Calu3 (cell line): ENCODE measurements around the gene OBSCN. TPM values are rescaled to one million over a fixed set of nuclear protein-coding genes. Genes with fewer than 3 reads are reported as not detected.
A peak's percentile ranks its signal among the peaks of the same experiment; 100 is the strongest.

Source experiments
- BruUV-seq: library from RNA; stranded (reverse); fragments of 400-500 nt; replicated peaks from 2 replicates; lab custom pipeline; 2021; lab: Mats Ljungman, UMichigan
- CTCF ChIA-PET: fragments of 300-600 bp; sonication (Branson Sonifier 250); formaldehyde crosslinking; loops from one replicate; lab custom pipeline; 2022; ENCODE audit warnings: antibody characterized with exemption; lab: Charles Lee
- DNase-seq: peaks from one replicate; pipeline ENCODE4 v3.0.0; 2022
- H3K27ac Mint-ChIP-seq: one replicate; pipeline ENCODE4 v1.8.0; 2022; ENCODE audit warnings: mixed read lengths; ENCODE audit not compliant: unreplicated experiment
- H3K27me3 Mint-ChIP-seq: one replicate; pipeline ENCODE4 v1.8.0; 2022; ENCODE audit warnings: mixed read lengths; ENCODE audit not compliant: unreplicated experiment
- H3K36me3 Mint-ChIP-seq: one replicate; pipeline ENCODE4 v1.8.0; 2022; ENCODE audit warnings: mild to moderate bottlenecking, moderate library complexity, mixed read lengths; ENCODE audit not compliant: insufficient read depth, unreplicated experiment
- H3K4me1 Mint-ChIP-seq: one replicate; pipeline ENCODE4 v1.8.0; 2022; ENCODE audit warnings: mild to moderate bottlenecking, low read depth, mixed read lengths; ENCODE audit not compliant: unreplicated experiment
- H3K4me3 Mint-ChIP-seq: one replicate; pipeline ENCODE4 v1.8.0; 2022; ENCODE audit warnings: mild to moderate bottlenecking, low read depth, moderate library complexity, mixed read lengths; ENCODE audit not compliant: unreplicated experiment
- H3K9me3 Mint-ChIP-seq: one replicate; pipeline ENCODE4 v1.8.0; 2022; ENCODE audit warnings: low read depth, mixed read lengths; ENCODE audit not compliant: unreplicated experiment
- intact Hi-C: fragments of 100-400 bp; cut with micrococcal nuclease; formaldehyde crosslinking; loops from one replicate; pipeline ENCODE4 v1.10.0; 2022; ENCODE audit not compliant: unreplicated experiment
- total RNA-seq: library from RNA; stranded (reverse); gene quantifications from 2 replicates; pipeline ENCODE4 v1.2.3, GENCODE V29; 2022
- TF ChIP-seq, protein P1 (sequence below): fragments of 200-600 bp; IDR thresholded peaks from one replicate; pipeline ENCODE4 v1.8.0; 2022; ENCODE audit warnings: antibody characterized with exemption; ENCODE audit not compliant: unreplicated experiment

OBSCN gene
- total RNA-seq, 1 experiment from 2014 or later = 19.5 TPM

DNA sequence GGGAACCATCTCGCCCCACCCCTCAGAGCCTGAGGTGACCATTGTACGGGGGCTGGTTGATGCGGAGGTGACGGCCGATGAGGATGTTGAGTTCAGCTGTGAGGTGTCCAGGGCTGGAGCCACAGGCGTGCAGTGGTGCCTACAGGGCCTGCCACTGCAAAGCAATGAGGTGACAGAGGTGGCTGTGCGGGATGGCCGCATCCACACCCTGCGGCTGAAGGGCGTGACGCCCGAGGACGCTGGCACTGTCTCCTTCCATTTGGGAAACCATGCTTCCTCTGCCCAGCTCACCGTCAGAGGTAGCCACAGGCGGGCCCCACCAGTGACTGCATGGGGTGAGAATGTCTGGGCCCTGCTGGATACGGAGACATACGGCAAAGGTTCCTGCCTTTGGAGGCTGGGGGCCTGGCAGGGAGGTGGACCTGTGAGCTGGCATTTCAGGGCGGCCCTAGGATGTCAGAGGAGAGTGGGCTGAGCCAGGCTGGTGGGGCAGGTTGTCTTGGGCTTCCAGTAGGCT, 100.3 kb downstream of the OBSCN start:
- DNase-seq = no peak
- intact Hi-C loops = no loop called here

DNA sequence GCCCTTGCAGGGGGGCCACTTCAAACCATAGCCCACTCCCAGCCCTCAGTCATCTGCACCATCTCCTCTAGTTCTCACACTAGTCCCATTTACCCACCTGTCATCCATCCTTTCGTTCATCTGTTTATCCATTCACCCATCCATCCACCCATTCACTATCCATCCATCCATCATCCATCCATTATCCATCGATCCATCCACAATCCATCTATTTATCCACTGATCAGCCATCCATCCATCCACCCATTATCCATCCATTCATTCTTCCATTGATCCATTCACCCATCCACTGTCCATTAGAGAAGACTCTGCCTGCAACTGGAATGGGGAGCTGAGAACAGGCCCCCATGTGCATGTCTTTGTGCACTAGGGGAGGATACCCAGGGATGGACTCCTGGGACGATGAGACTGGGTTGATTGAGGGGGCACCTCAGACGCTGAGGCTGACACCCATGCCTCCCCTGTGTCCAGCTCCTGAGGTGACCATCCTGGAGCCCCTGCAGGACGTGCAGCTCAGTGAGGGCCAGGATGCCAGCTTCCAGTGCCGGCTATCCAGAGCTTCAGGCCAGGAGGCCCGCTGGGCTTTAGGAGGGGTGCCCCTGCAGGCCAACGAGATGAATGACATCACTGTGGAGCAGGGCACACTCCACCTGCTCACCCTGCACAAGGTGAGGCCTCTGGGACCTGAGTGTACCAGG, 100.9 kb downstream of the OBSCN start:
- CTCF ChIA-PET = no interaction called here

More for the DNA sequence above, 100.3 kb downstream of the OBSCN start:
- BruUV-seq = no TSS peak
- no peak overlapping the region for H3K4me3 Mint-ChIP-seq
- TF ChIP-seq, protein P1, sequence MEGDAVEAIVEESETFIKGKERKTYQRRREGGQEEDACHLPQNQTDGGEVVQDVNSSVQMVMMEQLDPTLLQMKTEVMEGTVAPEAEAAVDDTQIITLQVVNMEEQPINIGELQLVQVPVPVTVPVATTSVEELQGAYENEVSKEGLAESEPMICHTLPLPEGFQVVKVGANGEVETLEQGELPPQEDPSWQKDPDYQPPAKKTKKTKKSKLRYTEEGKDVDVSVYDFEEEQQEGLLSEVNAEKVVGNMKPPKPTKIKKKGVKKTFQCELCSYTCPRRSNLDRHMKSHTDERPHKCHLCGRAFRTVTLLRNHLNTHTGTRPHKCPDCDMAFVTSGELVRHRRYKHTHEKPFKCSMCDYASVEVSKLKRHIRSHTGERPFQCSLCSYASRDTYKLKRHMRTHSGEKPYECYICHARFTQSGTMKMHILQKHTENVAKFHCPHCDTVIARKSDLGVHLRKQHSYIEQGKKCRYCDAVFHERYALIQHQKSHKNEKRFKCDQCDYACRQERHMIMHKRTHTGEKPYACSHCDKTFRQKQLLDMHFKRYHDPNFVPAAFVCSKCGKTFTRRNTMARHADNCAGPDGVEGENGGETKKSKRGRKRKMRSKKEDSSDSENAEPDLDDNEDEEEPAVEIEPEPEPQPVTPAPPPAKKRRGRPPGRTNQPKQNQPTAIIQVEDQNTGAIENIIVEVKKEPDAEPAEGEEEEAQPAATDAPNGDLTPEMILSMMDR = no peak
- H3K4me1 Mint-ChIP-seq = no peaks in the 10 kb centered on the region
- no peaks in the 10 kb centered on the region for H3K36me3 Mint-ChIP-seq
- peaks cover 4% of the 10 kb centered on the region for H3K9me3 Mint-ChIP-seq
- H3K27me3 Mint-ChIP-seq = peaks cover 13% of the 10 kb centered on the region
- CTCF ChIA-PET = interaction anchor here (0.6 kb wide), 1 partner anchor 104 kb away, joined by 7 read pairs; no protein-coding TSS in a partner anchor
- H3K27ac Mint-ChIP-seq = no peak overlapping the region

DNA sequence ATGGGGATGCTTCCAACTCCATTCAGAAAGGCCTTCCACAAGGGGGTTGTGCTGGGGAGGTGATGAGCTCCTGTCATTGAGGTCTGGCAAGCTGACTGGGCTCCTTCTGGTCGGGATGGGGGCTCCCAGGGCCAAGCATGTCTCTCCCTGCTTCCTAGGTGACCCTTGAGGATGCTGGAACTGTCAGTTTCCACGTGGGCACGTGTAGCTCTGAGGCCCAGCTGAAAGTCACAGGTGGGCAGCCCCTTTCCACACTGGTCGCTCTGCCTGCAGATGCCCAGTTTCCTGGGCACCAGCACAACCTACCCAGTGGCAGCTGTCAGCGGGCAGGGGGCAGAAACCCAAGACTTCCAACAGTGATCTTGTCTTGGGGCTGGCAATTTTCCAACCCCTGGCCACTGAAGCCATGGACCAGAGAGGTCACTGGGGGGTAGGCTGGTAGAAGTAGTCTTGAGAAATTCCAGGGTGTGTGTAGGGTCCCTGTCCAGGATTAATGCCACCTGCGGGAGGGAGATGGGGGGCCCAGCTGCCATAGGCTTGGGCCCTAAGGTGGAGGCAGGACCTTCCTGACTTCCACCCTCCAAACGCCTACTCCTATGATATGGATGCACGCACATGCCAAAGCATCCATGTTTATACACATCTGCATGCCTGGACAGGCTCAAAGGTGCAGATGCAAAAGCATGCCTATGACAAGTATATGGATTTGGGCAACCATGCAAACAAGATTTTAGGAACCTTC, 101.7 kb downstream of the OBSCN start:
- Mint-ChIP-seq H3K27ac (no peak overlapping the region), H3K9me3 (no peaks in the 10 kb centered on the region), H3K4me3 (no peak overlapping the region), H3K36me3 (no peaks in the 10 kb centered on the region), H3K4me1 (no peaks in the 10 kb centered on the region), H3K27me3 (peaks cover 13% of the 10 kb centered on the region)
- TF ChIP-seq, protein P1 = no peak
- intact Hi-C loops = no loop called here
- DNase-seq = no peak
- CTCF ChIA-PET = no interaction called here
- BruUV-seq = no TSS peak

More for the DNA sequence above, 100.9 kb downstream of the OBSCN start:
- no peak overlapping the region for H3K27ac Mint-ChIP-seq
- H3K4me1 Mint-ChIP-seq = no peaks in the 10 kb centered on the region
- H3K4me3 Mint-ChIP-seq = no peak overlapping the region
- no TSS peak for BruUV-seq
- peaks cover 3% of the 10 kb centered on the region for H3K9me3 Mint-ChIP-seq
- no peak for DNase-seq
- H3K36me3 Mint-ChIP-seq = no peaks in the 10 kb centered on the region
- intact Hi-C loops = no loop called here
- TF ChIP-seq, protein P1 = peak; percentile 15
- H3K27me3 Mint-ChIP-seq = peaks cover 13% of the 10 kb centered on the region

DNA sequence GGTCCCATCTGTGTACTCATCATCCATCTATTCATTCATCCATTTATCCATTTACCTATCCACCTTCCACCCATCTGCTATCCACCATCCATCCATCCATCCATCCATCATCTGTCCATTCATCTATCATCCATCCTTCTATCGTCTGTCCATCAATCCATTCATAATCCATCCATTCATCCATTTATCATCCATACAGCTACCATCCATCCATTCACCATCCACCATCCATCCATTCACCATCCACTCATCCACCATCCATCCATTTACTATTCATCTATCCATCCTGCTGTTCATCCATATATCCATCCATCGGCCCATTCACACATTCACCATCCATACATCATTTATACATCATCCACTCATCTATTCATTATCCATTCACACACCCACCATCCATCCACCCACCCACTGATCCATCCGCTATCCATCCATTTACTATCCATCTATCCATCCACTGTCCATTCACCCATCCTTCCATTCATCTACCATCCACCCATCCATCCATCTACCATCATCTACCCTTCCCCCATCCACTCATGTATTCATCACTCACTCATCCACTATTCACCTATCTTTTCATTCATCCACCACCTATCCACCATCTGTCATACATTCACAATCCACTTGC, 102.4 kb downstream of the OBSCN start:
- H3K4me1 Mint-ChIP-seq = no peaks in the 10 kb centered on the region
- H3K36me3 Mint-ChIP-seq = no peaks in the 10 kb centered on the region
- TF ChIP-seq, protein P1 = no peak
- H3K27me3 Mint-ChIP-seq = peaks cover 13% of the 10 kb centered on the region
- intact Hi-C loops = no loop called here
- CTCF ChIA-PET = no interaction called here
- H3K27ac Mint-ChIP-seq = no peak overlapping the region
- no peak for DNase-seq
- H3K9me3 Mint-ChIP-seq = no peaks in the 10 kb centered on the region
- BruUV-seq = no TSS peak
- no peak overlapping the region for H3K4me3 Mint-ChIP-seq
